GM18498 (cell line): ENCODE measurements around the gene MEIS2.

Experiments
- ATAC-seq: cut with Tn5 transposase; IDR thresholded peaks from one replicate; pipeline ENCODE4 v1.9.1; 2021; ENCODE audit warnings: mild to moderate bottlenecking, moderate library complexity; ENCODE audit not compliant: unreplicated experiment

The MEIS2 gene

DNA sequence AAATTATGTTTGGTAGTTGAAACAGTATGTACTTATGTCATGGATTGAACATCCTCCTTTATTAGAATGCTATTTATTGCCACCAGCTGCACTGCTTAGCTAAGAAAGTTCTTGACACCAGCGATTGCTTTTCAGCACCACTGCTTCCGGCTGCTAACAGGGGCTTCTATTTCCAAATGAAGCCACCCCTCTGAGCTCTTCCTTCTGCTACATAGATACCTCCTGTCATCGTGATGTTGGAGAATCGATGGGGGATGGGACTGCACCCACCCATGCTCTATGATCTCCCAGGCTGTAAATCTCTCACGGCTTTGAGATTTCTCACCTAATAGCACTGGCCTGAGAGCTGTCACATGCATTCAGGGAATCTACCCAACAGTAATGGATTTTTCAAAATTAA lies 259.2 kb downstream of the MEIS2 start:
- no peak for ATAC-seq
